ENCODE data around the gene MINDY4. TPM values are rescaled to one million over a fixed set of nuclear protein-coding genes. Genes with fewer than 3 reads are reported as not detected.

Gene MINDY4
- total and polyA plus RNA-seq, 2 of the 8 experiments (the other 6 are each of a cell fraction or from before 2014, with no cell fraction given) = 1.3 to 3.6 TPM

DNA sequence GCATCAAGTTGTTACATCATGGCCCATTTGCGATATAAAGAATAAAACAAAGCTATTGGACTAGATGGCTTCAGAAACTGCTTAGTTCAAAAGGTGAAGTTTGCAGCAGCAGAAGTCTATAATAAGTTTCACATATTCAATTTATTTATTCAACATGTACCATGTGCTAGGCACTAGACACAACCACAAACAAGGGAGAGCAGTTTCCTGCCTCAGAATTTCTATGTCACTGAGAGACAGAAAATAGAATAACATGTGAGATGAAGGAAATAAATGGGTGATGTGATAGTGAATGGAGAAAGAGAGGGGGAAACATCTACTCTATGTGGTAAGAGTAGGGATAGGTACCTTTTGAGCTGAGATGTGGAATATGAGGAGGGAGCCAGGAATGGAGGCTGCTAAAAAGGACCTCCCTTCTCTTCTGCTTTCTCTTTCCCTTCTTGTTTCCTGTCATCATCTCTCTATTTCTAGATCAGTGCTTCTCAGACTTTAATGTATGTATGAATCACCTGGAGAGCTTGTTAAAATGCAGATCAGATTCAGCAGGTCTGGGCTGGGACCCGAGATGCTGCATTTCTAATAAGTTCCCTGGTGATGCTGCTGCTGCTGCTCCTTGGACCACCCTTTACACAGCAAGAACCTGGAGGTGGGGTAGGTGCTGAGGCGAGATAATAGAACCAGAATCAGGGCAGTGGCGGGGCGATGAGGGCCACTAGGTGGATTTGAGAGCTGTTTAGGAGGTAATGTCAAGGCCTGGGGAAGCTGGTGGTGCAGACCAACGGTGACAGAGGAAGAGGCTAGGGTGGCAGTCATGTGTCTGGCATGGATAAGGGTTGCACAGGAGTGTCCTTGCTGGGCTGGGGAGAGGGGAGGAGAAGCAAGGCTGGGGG is 32.9 kb upstream of the MINDY4 start:
- H3K23me2 ChIP-seq (ENCODE audit: low read depth, low read length) = no peaks in the 10 kb centered on the region

More for the DNA sequence above, 32.9 kb upstream of the MINDY4 start:
- no peaks in the 10 kb centered on the region for H4K20me1 ChIP-seq (replicated peaks in 1 of 2; ENCODE audit: control insufficient read depth in 1 of 2, insufficient read depth in 2 of 2, low read length in 2 of 2)
- no peak overlapping the region for H3K4me2 ChIP-seq (ENCODE audit: insufficient read depth in 1 of 2, low read depth in 2 of 2, low read length in 2 of 2)
- H2BK20ac ChIP-seq (ENCODE audit: low read length) = no peak overlapping the region
- ChIA-PET CTCF (ENCODE audit: partially characterized antibody) (interaction anchor here (0.7 to 9.5 kb wide), 23 partner anchors 9 to 505 kb away, joined by 3 to 162 read pairs (median 16); partner anchors contain the start of genes CRHR2 and INMT), POLR2A (ENCODE audit: partially characterized antibody) (interaction anchor here (0.9 kb wide), 1 partner anchor 12 kb away, joined by 3 read pairs; no protein-coding TSS in a partner anchor)
- H3K4me1 ChIP-seq (replicated peaks in 1 of 4; ENCODE audit: control insufficient read depth in 3 of 4, insufficient read depth in 4 of 4, low read length in 3 of 4) = peaks cover 0 to 4% (median 0%) of the 10 kb centered on the region in 4 experiments; a peak in 2 of 7 replicates
- no peaks in the 10 kb centered on the region for H3K79me2 ChIP-seq (ENCODE audit: control insufficient read depth in 1 of 2, insufficient read depth in 2 of 2, low read length in 2 of 2)
- H3K36me3 ChIP-seq (ENCODE audit: control insufficient read depth in 2 of 4, insufficient read depth in 4 of 4, low read length in 3 of 4) = no peaks in the 10 kb centered on the region
- no peak for DNase-seq (ENCODE audit: low read depth in 1 of 2, low spot score in 2 of 2)
- H2AK5ac ChIP-seq (ENCODE audit: low read depth, low read length) = no peak overlapping the region
- H3K9ac ChIP-seq (replicated peaks in 1 of 4; ENCODE audit: extremely low read depth in 1 of 4, low read depth in 3 of 4, low read length in 3 of 4) = no peak overlapping the region
- H2BK15ac ChIP-seq (ENCODE audit: low read length) = no peak overlapping the region
- H3K18ac ChIP-seq (ENCODE audit: extremely low read depth, low read length) = no peak overlapping the region
- no peak overlapping the region for H3K4me3 ChIP-seq (ENCODE audit: extremely low read depth in 1 of 4, insufficient read depth in 2 of 4, low read depth in 3 of 4, low read length in 4 of 4)
- no peak overlapping the region for H2BK120ac ChIP-seq (replicated peaks; ENCODE audit: low read depth, low read length)
- H3K14ac ChIP-seq (ENCODE audit: insufficient read length) = no peak overlapping the region
- H3K23ac ChIP-seq (ENCODE audit: insufficient read length) = no peak overlapping the region
- H4K8ac ChIP-seq (ENCODE audit: extremely low read depth, insufficient read depth, low read length) = no peak overlapping the region
- no peak overlapping the region for H3K27ac ChIP-seq (ENCODE audit: low read depth, low read length)
- no peaks in the 10 kb centered on the region for H3K9me3 ChIP-seq (ENCODE audit: insufficient read depth in 2 of 2, low read depth in 1 of 2, low read length in 1 of 2)
- no peak overlapping the region for H3K4ac ChIP-seq (replicated peaks; ENCODE audit: insufficient read length, low read depth, low read length)
- no peak overlapping the region for H2AFZ ChIP-seq (ENCODE audit: low read length)
- no peaks in the 10 kb centered on the region for H3K79me1 ChIP-seq (ENCODE audit: low read depth, low read length)
- no peak overlapping the region for H2BK5ac ChIP-seq (ENCODE audit: low read depth, low read length)
- H4K5ac ChIP-seq (ENCODE audit: insufficient read length, low read depth, low read length) = no peak overlapping the region
- no peaks in the 10 kb centered on the region for H3K27me3 ChIP-seq (replicated peaks in 1 of 4; ENCODE audit: control insufficient read depth in 3 of 4, extremely low read depth in 1 of 4, insufficient read depth in 3 of 4, low read length in 3 of 4)
- WGBS, 2 experiments (ENCODE audit: extremely low coverage in 1 of 2, insufficient coverage in 1 of 2, insufficient read length in 1 of 2, insufficient replicate concordance in 2 of 2, low coverage in 1 of 2, low lambda C conversion rate in 2 of 2, missing lambda C conversion rate in 1 of 2) = 78% methylated on average over 6 of the region's 6 CpGs; no CpG with 5 or more reads in 1 of the 2 experiments
- no peak overlapping the region for H4K91ac ChIP-seq (replicated peaks; ENCODE audit: insufficient read length, low read length)
- TF ChIP-seq, protein P1, sequence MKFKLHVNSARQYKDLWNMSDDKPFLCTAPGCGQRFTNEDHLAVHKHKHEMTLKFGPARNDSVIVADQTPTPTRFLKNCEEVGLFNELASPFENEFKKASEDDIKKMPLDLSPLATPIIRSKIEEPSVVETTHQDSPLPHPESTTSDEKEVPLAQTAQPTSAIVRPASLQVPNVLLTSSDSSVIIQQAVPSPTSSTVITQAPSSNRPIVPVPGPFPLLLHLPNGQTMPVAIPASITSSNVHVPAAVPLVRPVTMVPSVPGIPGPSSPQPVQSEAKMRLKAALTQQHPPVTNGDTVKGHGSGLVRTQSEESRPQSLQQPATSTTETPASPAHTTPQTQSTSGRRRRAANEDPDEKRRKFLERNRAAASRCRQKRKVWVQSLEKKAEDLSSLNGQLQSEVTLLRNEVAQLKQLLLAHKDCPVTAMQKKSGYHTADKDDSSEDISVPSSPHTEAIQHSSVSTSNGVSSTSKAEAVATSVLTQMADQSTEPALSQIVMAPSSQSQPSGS (IDR thresholded peaks at IDR 0.05; ENCODE audit: low read length) = no peak
- no peak for FAIRE-seq
- H2BK12ac ChIP-seq (ENCODE audit: low read depth, low read length) = no peak overlapping the region
- no peak overlapping the region for H3K56ac ChIP-seq (replicated peaks; ENCODE audit: insufficient read length, low read depth, low read length)

Measured in H1 (cell line).